CD14-positive monocyte (primary cell): ENCODE data around the gene SHE. TPM values are rescaled to one million over a fixed set of nuclear protein-coding genes. Genes with fewer than 3 reads are reported as not detected.

ENCODE experiments used
- DNase-seq, 3 donors: peaks; one replicate each; pipeline ENCODE4 v3.0.0-alpha.2; 2011 to 2022
- H2AFZ ChIP-seq: 2 replicates; pipeline ENCODE4 v1.6.0; 2012; ENCODE audit warnings: mild to moderate bottlenecking, low read depth, low read length, inconsistent platforms; ENCODE audit not compliant: insufficient read depth, poor library complexity, severe bottlenecking
- H3K27ac ChIP-seq, 2 donors: 1 replicate in 1 of 2; 2 replicates in 1 of 2; pipeline ENCODE4 v1.5.1; 2012 to 2013; ENCODE audit warnings: low read length in 2 of 2, control low read depth in 1 of 2, inconsistent platforms in 1 of 2, low read depth in 1 of 2, mild to moderate bottlenecking in 1 of 2
- H3K27me3 ChIP-seq, 2 donors: one replicate each; pipeline versions ENCODE4 v1.6.0 to v1.6.1; 2011 to 2013; ENCODE audit warnings: low read length in 2 of 2; ENCODE audit not compliant: control insufficient read depth in 2 of 2, insufficient read depth in 2 of 2
- H3K36me3 ChIP-seq, 2 donors: replicated peaks in 1 of 2; 1 replicate in 1 of 2; 2 replicates in 1 of 2; pipeline versions ENCODE4 v1.5.1 to v1.6.1; 2012 to 2013; ENCODE audit warnings: low read length in 2 of 2, control low read depth in 1 of 2, inconsistent platforms in 1 of 2, mild to moderate bottlenecking in 1 of 2; ENCODE audit not compliant: insufficient read depth in 2 of 2, control insufficient read depth in 1 of 2
- H3K4me1 ChIP-seq, 2 donors: 1 replicate in 1 of 2; 2 replicates in 1 of 2; pipeline versions ENCODE4 v1.5.1 to v1.6.1; 2012 to 2013; ENCODE audit warnings: low read length in 2 of 2, control low read depth in 1 of 2, inconsistent platforms in 1 of 2, mild to moderate bottlenecking in 1 of 2, moderate library complexity in 1 of 2; ENCODE audit not compliant: insufficient read depth in 2 of 2, control insufficient read depth in 1 of 2
- H3K4me2 ChIP-seq: replicated peaks from 2 replicates; pipeline ENCODE3; 2012; ENCODE audit warnings: low read length, moderate library complexity, mild to moderate bottlenecking; ENCODE audit not compliant: poor library complexity, severe bottlenecking; ENCODE audit errors: extremely low read depth
- H3K4me3 ChIP-seq, 3 experiments: fragments of 200-600 bp in 1 of 3; sonication (generic) in 1 of 3; replicated peaks in 1 of 3; 1 replicate in 2 of 3; 2 replicates in 1 of 3; pipeline ENCODE4 v1.5.1; 2011 to 2013; ENCODE audit warnings: low read length in 3 of 3, mild to moderate bottlenecking in 3 of 3, control low read depth in 2 of 3, low read depth in 2 of 3, inconsistent platforms in 1 of 3, moderate library complexity in 1 of 3
- H3K79me2 ChIP-seq: 2 replicates; pipeline ENCODE4 v1.6.0; 2012; ENCODE audit warnings: mild to moderate bottlenecking, control low read depth, inconsistent platforms, low read length, moderate library complexity; ENCODE audit not compliant: insufficient read depth
- H3K9ac ChIP-seq: 2 replicates; pipeline ENCODE4 v1.6.0; 2017; ENCODE audit warnings: low read length, mild to moderate bottlenecking; ENCODE audit not compliant: insufficient read depth, poor library complexity, severe bottlenecking
- H3K9me3 ChIP-seq, 2 donors: replicated peaks in 1 of 2; 1 replicate in 1 of 2; 2 replicates in 1 of 2; pipeline versions ENCODE4 v1.5.1 to v1.6.1; 2012 to 2013; ENCODE audit warnings: low read length in 2 of 2, control low read depth in 1 of 2; ENCODE audit not compliant: control insufficient read depth in 1 of 2, insufficient read depth in 1 of 2
- H4K20me1 ChIP-seq: 2 replicates; pipeline ENCODE4 v1.6.0; 2012; ENCODE audit warnings: mild to moderate bottlenecking, low read length, control low read depth, moderate library complexity; ENCODE audit not compliant: insufficient read depth
- H3K27ac Mint-ChIP-seq, 7 donors: one replicate each; pipeline ENCODE4 v1.8.0; 2020; ENCODE audit warnings: mild to moderate bottlenecking in 7 of 7, mixed read lengths in 7 of 7, moderate library complexity in 6 of 7, inconsistent platforms in 2 of 7
- H3K27me3 Mint-ChIP-seq, 3 donors: one replicate each; pipeline ENCODE4 v1.8.0; 2021 to 2022; ENCODE audit warnings: low read depth in 3 of 3, mild to moderate bottlenecking in 3 of 3, mixed read lengths in 3 of 3, moderate library complexity in 3 of 3, inconsistent platforms in 1 of 3
- H3K36me3 Mint-ChIP-seq, 2 donors: one replicate each; pipeline ENCODE4 v1.8.0; 2020; ENCODE audit warnings: mixed read lengths in 2 of 2, inconsistent platforms in 1 of 2, mild to moderate bottlenecking in 1 of 2
- H3K4me1 Mint-ChIP-seq: one replicate; pipeline ENCODE4 v1.8.0; 2020; ENCODE audit warnings: mild to moderate bottlenecking, mixed read lengths
- H3K4me3 Mint-ChIP-seq, 2 donors: one replicate each; pipeline ENCODE4 v1.8.0; 2020; ENCODE audit warnings: mild to moderate bottlenecking in 2 of 2, mixed read lengths in 2 of 2, moderate library complexity in 1 of 2
- H3K9me3 Mint-ChIP-seq, 7 donors: one replicate each; pipeline ENCODE4 v1.8.0; 2020 to 2022; ENCODE audit warnings: mixed read lengths in 7 of 7, mild to moderate bottlenecking in 6 of 7, moderate library complexity in 6 of 7, inconsistent platforms in 2 of 7
- CTCF ChIP-seq: fragments of 200-600 bp; IDR thresholded peaks from one replicate; pipeline ENCODE4 v1.8.0; 2022; ENCODE audit warnings: antibody characterized with exemption, mild to moderate bottlenecking
- WGBS: methylation state at CpG from one replicate; pipeline ENCODE4 v1.1.5; 2013; ENCODE audit warnings: missing lambda C conversion rate; ENCODE audit not compliant: insufficient coverage; 5-methylcytosine and 5-hydroxymethylcytosine counted together
- intact Hi-C, 2 donors: fragments of 100-400 bp; cut with micrococcal nuclease; formaldehyde crosslinking; loops; one replicate each; pipeline versions ENCODE4 v1.15.0 to v1.15.1; 2023
- polyA plus RNA-seq, 3 donors: library from polyadenylated mRNA; depleted of rRNA in 1 of 3; unstranded in 2 of 3; stranded (reverse) in 1 of 3; fragments of 300-500 nt in 2 of 3; fragments of >200 nt in 1 of 3; fragmentation: Illumina TruSeq in 2 of 3; gene quantifications; 1 replicate in 2 of 3; 2 replicates in 1 of 3; pipeline ENCODE4 v1.2.3, GENCODE V29; 2012 to 2021

Gene SHE
- polyA plus RNA-seq, 3 donors: not detected

DNA sequence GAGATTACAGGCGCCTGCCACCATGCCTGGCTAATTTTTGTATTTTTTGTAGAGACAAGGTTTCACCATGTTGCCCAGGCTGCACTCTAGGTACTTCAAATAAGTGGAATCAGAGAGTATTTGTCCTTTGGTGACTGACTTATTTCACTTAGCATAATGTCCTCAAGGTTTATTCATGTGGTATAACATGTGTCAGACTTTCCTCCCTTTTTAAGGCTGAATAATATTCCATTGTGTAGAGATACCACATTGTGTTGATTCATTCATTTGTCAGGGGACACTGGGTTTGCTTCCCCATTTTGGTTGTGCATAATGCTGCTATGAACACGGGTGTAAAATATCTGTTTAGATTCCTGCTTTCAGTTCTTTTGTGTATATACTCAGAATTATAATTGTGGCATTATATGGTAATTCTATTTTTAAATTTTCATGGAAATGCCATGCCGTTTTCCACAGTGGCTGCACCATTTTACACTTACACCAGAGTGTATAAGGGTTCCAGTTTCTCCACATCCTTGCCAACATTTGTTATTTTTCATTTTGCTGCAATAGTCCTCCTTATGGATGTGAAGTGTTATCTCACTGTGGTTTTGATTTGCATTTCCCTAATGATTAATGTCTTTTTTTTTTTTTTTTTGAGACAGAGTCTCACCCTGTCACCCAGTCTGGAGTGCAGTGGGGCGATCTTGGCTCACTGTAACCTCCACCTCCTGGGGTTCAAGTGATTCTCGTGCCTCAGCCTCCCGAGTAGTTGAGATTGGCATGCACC lies 62.0 kb downstream of the SHE start:
- H3K9me3 ChIP-seq: no peaks in the 10 kb centered on the region
- intact Hi-C loops: loop anchor here (2.0 to 5.0 kb wide), 3 partner anchors 17 to 38 kb away; no protein-coding TSS in a partner anchor
- 100% methylated on average over 2 of the region's 6 CpGs for WGBS
- Mint-ChIP-seq H3K27me3 (peaks cover 0 to 4% (median 0%) of the 10 kb centered on the region in 3 donors), H3K4me3 (peak overlapping the region in 1 of 2 donors; percentile 56), H3K9me3 (peaks cover 0 to 1% (median 0%) of the 10 kb centered on the region in 7 donors), H3K4me1 (peaks cover 44% of the 10 kb centered on the region), H3K27ac (peak overlapping the region; percentile 87 to 99 (median 94)), H3K36me3 (peaks cover 81 to 97% of the 10 kb centered on the region in 2 donors)
- H4K20me1 ChIP-seq: peaks cover 79% of the 10 kb centered on the region
- no peak for TF ChIP-seq CTCF
- peak overlapping the region; percentile 16 for H3K4me2 ChIP-seq
- peaks cover 95% of the 10 kb centered on the region for H3K79me2 ChIP-seq
- H2AFZ ChIP-seq: no peak overlapping the region
- H3K4me3 ChIP-seq: peak overlapping the region in 1 of 3 experiments; percentile 19
- H3K27me3 ChIP-seq: no peaks in the 10 kb centered on the region
- peaks cover 86 to 92% of the 10 kb centered on the region in 2 donors for H3K36me3 ChIP-seq
- H3K27ac ChIP-seq: peak overlapping the region; percentile 75 to 90
- DNase-seq: peak in 2 of 3 donors; percentile 50 to 71
- H3K4me1 ChIP-seq: peaks cover 29 to 41% of the 10 kb centered on the region in 2 donors
- H3K9ac ChIP-seq: peak overlapping the region; percentile 48

DNA sequence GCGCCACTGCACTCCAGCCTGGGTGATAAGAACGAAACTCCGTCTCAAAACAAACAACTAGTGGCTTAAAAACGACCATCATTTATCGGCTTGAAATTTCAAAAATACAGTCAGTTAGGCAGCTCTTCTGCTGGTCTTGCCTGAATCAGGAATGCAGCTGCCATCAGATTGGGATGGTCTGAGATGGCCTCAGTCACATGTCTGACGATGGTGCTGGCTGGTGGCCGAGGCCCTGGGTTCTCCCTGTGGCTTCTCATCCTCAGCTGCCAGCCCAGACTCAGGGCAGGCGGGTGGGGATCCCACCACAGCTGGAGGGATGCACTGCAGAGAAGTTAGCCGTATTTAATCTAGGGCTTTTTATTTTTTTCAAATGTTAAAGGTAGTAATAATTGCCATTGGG lies 65.8 kb downstream of the SHE start:
- Mint-ChIP-seq H3K27me3 (peaks cover 0 to 2% (median 0%) of the 10 kb centered on the region in 3 donors), H3K27ac (peak overlapping the region; percentile 30 to 90 (median 77)), H3K9me3 (no peaks in the 10 kb centered on the region), H3K36me3 (peaks cover 79 to 98% of the 10 kb centered on the region in 2 donors), H3K4me3 (no peak overlapping the region), H3K4me1 (peaks cover 58% of the 10 kb centered on the region)
- no peak overlapping the region for H3K4me3 ChIP-seq
- H3K9me3 ChIP-seq: no peaks in the 10 kb centered on the region
- H4K20me1 ChIP-seq: peaks cover 64% of the 10 kb centered on the region
- H3K4me1 ChIP-seq: peaks cover 55 to 63% of the 10 kb centered on the region in 2 donors
- H3K27me3 ChIP-seq: no peaks in the 10 kb centered on the region
- H3K79me2 ChIP-seq: peaks cover 95% of the 10 kb centered on the region
- peaks cover 74 to 75% of the 10 kb centered on the region in 2 donors for H3K36me3 ChIP-seq
- TF ChIP-seq CTCF: no peak
- no peak overlapping the region for H3K27ac ChIP-seq
- no peak overlapping the region for H2AFZ ChIP-seq
- DNase-seq: no peak
- 98% methylated on average over 8 of the region's 9 CpGs for WGBS
- no peak overlapping the region for H3K4me2 ChIP-seq
- H3K9ac ChIP-seq: no peak overlapping the region
- intact Hi-C loops: no loop called here
